Loucy (cell line): ENCODE data around the gene GRID1.

Experiments
- EZH2phosphoT487 ChIP-seq: fragments of 200-600 bp; IDR thresholded peaks from 2 replicates; pipeline ENCODE4 v1.6.1; 2018; ENCODE audit warnings: antibody characterized with exemption, mild to moderate bottlenecking, moderate library complexity, borderline replicate concordance
- TF ChIP-seq, protein P1 (sequence below): fragments of 200-600 bp; sonication (generic); conservative IDR thresholded peaks from 2 replicates; pipeline ENCODE4 v1.5.1; 2014; ENCODE audit warnings: mild to moderate bottlenecking, antibody characterized with exemption, low read length

DNA sequence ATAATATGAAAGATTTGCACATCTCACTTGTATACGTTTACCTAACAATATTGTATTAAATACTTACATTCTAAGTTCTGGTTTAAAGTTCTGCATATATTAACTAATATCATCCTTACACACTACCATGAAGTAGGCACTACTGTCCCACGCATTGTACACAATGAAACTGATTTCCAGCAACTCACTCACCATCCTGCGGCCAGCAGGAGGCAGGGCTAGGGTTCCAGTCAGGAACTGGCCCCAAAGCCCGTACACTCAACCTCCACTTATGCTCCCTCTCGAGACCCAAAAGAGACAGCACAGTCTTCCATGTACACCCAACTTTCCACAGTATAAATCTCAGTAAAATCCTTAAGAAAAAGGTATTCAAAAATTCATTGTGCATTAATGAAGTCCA lies 41.4 kb downstream of the GRID1 start:
- TF ChIP-seq, protein P1, sequence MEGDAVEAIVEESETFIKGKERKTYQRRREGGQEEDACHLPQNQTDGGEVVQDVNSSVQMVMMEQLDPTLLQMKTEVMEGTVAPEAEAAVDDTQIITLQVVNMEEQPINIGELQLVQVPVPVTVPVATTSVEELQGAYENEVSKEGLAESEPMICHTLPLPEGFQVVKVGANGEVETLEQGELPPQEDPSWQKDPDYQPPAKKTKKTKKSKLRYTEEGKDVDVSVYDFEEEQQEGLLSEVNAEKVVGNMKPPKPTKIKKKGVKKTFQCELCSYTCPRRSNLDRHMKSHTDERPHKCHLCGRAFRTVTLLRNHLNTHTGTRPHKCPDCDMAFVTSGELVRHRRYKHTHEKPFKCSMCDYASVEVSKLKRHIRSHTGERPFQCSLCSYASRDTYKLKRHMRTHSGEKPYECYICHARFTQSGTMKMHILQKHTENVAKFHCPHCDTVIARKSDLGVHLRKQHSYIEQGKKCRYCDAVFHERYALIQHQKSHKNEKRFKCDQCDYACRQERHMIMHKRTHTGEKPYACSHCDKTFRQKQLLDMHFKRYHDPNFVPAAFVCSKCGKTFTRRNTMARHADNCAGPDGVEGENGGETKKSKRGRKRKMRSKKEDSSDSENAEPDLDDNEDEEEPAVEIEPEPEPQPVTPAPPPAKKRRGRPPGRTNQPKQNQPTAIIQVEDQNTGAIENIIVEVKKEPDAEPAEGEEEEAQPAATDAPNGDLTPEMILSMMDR = peak; percentile 26
- no peak for TF ChIP-seq EZH2phosphoT487
